HEK293T (cell line): ENCODE data around the gene CDYL.

Experiments
- CTCF ChIA-PET: fragments of 350-600 bp; formaldehyde crosslinking; extraction: SDS; loops from one replicate; lab custom pipeline; 2021; ENCODE audit warnings: antibody characterized with exemption, inconsistent platforms; lab: Yijun Ruan, JAX
- POLR2A ChIA-PET: fragments of 350-600 bp; formaldehyde crosslinking; extraction: SDS; loops from one replicate; lab custom pipeline; 2020; ENCODE audit warnings: antibody characterized with exemption, inconsistent platforms; lab: Yijun Ruan, JAX
- DNase-seq: peaks from one replicate; pipeline ENCODE4 v3.0.0; 2012; ENCODE audit warnings: mixed read lengths; ENCODE audit errors: extremely low spot score
- ARNT ChIP-seq: fragments of 450-650 bp; IDR thresholded peaks from 2 replicates; pipeline ENCODE4 v1.6.1; 2017; ENCODE audit warnings: mild to moderate bottlenecking
- BHLHE40 ChIP-seq: fragments of 450-650 bp; IDR thresholded peaks from 2 replicates; pipeline ENCODE4 v1.6.1; 2016; ENCODE audit warnings: mild to moderate bottlenecking, moderate library complexity, borderline replicate concordance
- CTBP1 ChIP-seq: fragments of 450-650 bp; IDR thresholded peaks from 2 replicates; pipeline ENCODE4 v1.6.1; 2016; ENCODE audit warnings: borderline replicate concordance
- ELF4 ChIP-seq: fragments of 450-650 bp; IDR thresholded peaks from 2 replicates; pipeline ENCODE4 v1.6.1; 2017; ENCODE audit warnings: antibody characterized with exemption
- FOXA1 ChIP-seq: fragments of 450-650 bp; IDR thresholded peaks from 2 replicates; pipeline ENCODE4 v1.6.1; 2016; ENCODE audit warnings: mild to moderate bottlenecking
- FOXK2 ChIP-seq: fragments of 450-650 bp; IDR thresholded peaks from 2 replicates; pipeline ENCODE4 v1.6.1; 2016; ENCODE audit warnings: mild to moderate bottlenecking
- FOXM1 ChIP-seq: fragments of 450-650 bp; IDR thresholded peaks from 2 replicates; pipeline ENCODE4 v1.6.1; 2017; ENCODE audit warnings: mild to moderate bottlenecking, borderline replicate concordance
- HDGF ChIP-seq: fragments of 450-650 bp; IDR thresholded peaks from 2 replicates; pipeline ENCODE4 v1.6.1; 2017; ENCODE audit warnings: antibody characterized with exemption, borderline replicate concordance
- L3MBTL2 ChIP-seq: fragments of 450-650 bp; conservative IDR thresholded peaks from 2 replicates; pipeline ENCODE4 v1.6.1; 2016; ENCODE audit warnings: mild to moderate bottlenecking
- LEF1 ChIP-seq: fragments of 450-650 bp; IDR thresholded peaks from 2 replicates; pipeline ENCODE4 v1.6.1; 2017; ENCODE audit warnings: mild to moderate bottlenecking, borderline replicate concordance
- NFRKB ChIP-seq: fragments of 450-650 bp; IDR thresholded peaks from 2 replicates; pipeline ENCODE4 v1.6.1; 2016; ENCODE audit warnings: mild to moderate bottlenecking, moderate library complexity
- PKNOX1 ChIP-seq: fragments of 450-650 bp; IDR thresholded peaks from 2 replicates; pipeline ENCODE4 v1.6.1; 2016
- SP1 ChIP-seq: fragments of 450-650 bp; IDR thresholded peaks from 2 replicates; pipeline ENCODE4 v1.6.1; 2017
- SUZ12 ChIP-seq: fragments of 450-650 bp; IDR thresholded peaks from 2 replicates; pipeline ENCODE4 v1.6.1; 2016; ENCODE audit warnings: mild to moderate bottlenecking
- TARDBP ChIP-seq: fragments of 450-650 bp; IDR thresholded peaks from 2 replicates; pipeline ENCODE4 v1.6.1; 2016
- ZNF384 ChIP-seq: fragments of 450-650 bp; IDR thresholded peaks from 2 replicates; pipeline ENCODE4 v1.6.1; 2016

Gene CDYL

GRCh38 chr6:4815584-4815983 lies 39.4 kb downstream of the CDYL start:
- POLR2A ChIA-PET, result no interaction called here
- no peak for DNase-seq
- TF ChIP-seq FOXM1, result no peak
- no peak for TF ChIP-seq ELF4
- no peak for TF ChIP-seq BHLHE40
- no peak for TF ChIP-seq NFRKB
- no peak for TF ChIP-seq ARNT
- TF ChIP-seq PKNOX1, result no peak
- no peak for TF ChIP-seq CTBP1
- no peak for TF ChIP-seq LEF1
- CTCF ChIA-PET, result no interaction called here

GRCh38 chr6:4816904-4817303 lies 40.7 kb downstream of the CDYL start:
- ChIA-PET CTCF (interaction anchor here (0.7 kb wide), 1 partner anchor 213 kb away, joined by 4 read pairs; no protein-coding TSS in a partner anchor), POLR2A (no interaction called here)
- no peak for DNase-seq
- no peak for TF ChIP-seq BHLHE40
- no peak for TF ChIP-seq NFRKB
- no peak for TF ChIP-seq ARNT
- TF ChIP-seq ZNF384, result no peak
- TF ChIP-seq SP1, result no peak
- TF ChIP-seq FOXK2, result no peak
- no peak for TF ChIP-seq L3MBTL2
- no peak for TF ChIP-seq FOXA1
- no peak for TF ChIP-seq SUZ12
- no peak for TF ChIP-seq ELF4
- TF ChIP-seq PKNOX1, result no peak
- no peak for TF ChIP-seq FOXM1
- no peak for TF ChIP-seq CTBP1
- TF ChIP-seq LEF1, result no peak
- no peak for TF ChIP-seq TARDBP
- TF ChIP-seq HDGF, result no peak

GRCh38 chr6:4817551-4817950 lies 41.3 kb downstream of the CDYL start:
- POLR2A ChIA-PET, result no interaction called here
- TF ChIP-seq FOXM1 (no peak), FOXK2 (no peak), L3MBTL2 (no peak), ELF4 (no peak), SP1 (no peak), TARDBP (no peak), LEF1 (no peak), CTBP1 (no peak), PKNOX1 (no peak), HDGF (no peak), ARNT (no peak), BHLHE40 (no peak), NFRKB (no peak)
- CTCF ChIA-PET, result interaction anchor here (0.7 kb wide), 1 partner anchor 213 kb away, joined by 4 read pairs; no protein-coding TSS in a partner anchor
- no peak for DNase-seq

- TF ChIP-seq FOXM1 (no peak), BHLHE40 (no peak), L3MBTL2 (no peak), TARDBP (no peak), ZNF384 (no peak), FOXA1 (no peak), HDGF (no peak), NFRKB (no peak), CTBP1 (no peak), ELF4 (no peak), SUZ12 (no peak), SP1 (no peak), FOXK2 (no peak), LEF1 (no peak), PKNOX1 (no peak), ARNT (no peak)
- POLR2A ChIA-PET, result no interaction called here
- no peak for DNase-seq
- CTCF ChIA-PET, result no interaction called here
Measured at GRCh38 chr6:4818272-4818938, 42.2 kb downstream of the CDYL start.

GRCh38 chr6:4819706-4820283 lies 43.6 kb downstream of the CDYL start:
- TF ChIP-seq ARNT (no peak), SUZ12 (no peak), PKNOX1 (no peak)
- ChIA-PET CTCF (no interaction called here), POLR2A (no interaction called here)
- DNase-seq, result no peak
